Neuron (in vitro differentiated cells): Measurements from ENCODE around the gene OS9.
"Not testable (repeated sequence)": the region's sequence is repeated elsewhere in the genome, so short reads cannot be mapped to it uniquely, and the experiment has no call there.

Experiments
- H2AFZ ChIP-seq: one replicate; pipeline ENCODE4 v1.6.1; 2013; ENCODE audit warnings: low read depth, mild to moderate bottlenecking, inconsistent platforms, low read length, moderate library complexity
- H3K27me3 ChIP-seq: one replicate; pipeline ENCODE4 v1.6.1; 2013; ENCODE audit warnings: low read length; ENCODE audit not compliant: insufficient read depth
- H3K36me3 ChIP-seq: one replicate; pipeline ENCODE4 v1.6.1; 2013; ENCODE audit warnings: low read length; ENCODE audit not compliant: insufficient read depth
- H3K4me1 ChIP-seq: one replicate; pipeline ENCODE4 v1.6.1; 2013; ENCODE audit warnings: low read length; ENCODE audit not compliant: insufficient read depth
- H3K4me3 ChIP-seq: 2 replicates; pipeline ENCODE4 v1.5.1; 2013; ENCODE audit warnings: mild to moderate bottlenecking, low read length, moderate library complexity
- H3K9me3 ChIP-seq: one replicate; pipeline ENCODE4 v1.6.1; 2013; ENCODE audit warnings: low read length

The OS9 gene

DNA sequence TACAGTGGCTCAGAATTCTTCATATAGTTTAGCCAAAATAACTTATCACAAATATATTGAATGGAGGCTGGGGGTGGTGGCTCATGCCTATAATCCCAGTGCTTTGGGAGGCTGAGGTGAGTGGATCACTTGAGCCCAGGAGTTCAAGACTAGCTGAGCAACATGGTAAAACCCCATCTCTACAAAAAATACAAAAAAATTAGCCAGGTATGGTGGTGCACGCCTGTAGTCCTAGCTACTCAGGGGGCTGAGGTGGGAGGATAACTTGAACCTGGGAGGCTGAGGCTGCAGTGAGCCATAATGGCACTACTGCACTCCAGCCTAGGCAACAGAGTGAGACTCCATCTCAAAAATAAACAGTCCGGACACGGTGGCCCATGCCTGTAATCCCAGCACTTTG, 22.1 kb upstream of the OS9 start:
- not testable (repeated sequence) for H3K4me1 ChIP-seq, H3K36me3 ChIP-seq, H2AFZ ChIP-seq, H3K9me3 ChIP-seq, H3K4me3 ChIP-seq, H3K27me3 ChIP-seq

GRCh38 chr12:57672801-57673200, 21.1 kb upstream of the OS9 start:
- H3K9me3 ChIP-seq: peaks cover 4% of the 10 kb centered on the region

DNA sequence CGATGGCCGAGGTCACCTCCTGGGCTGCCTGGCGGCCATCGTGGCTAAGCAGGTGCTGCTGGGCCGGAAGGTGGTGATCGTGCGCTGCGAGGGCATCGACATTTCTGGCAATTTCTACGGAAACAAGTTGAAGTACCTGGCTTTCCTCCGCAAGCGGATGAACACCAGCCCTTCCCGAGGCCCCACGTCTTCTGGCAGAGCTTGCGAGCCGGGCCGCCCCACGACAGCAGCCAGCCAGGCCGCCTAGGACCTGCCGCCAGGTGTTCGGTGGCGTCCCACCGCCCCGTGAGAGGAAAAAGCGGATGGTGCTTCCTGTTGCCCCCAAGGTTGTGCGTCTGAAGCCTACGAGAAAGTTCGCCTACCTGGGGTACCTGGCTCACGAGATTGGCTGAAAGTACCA, 19.2 kb upstream of the OS9 start:
- Histone ChIP-seq H3K9me3 (peaks cover 4% of the 10 kb centered on the region), H3K4me3 (no peak overlapping the region), H3K36me3 (no peaks in the 10 kb centered on the region), H2AFZ (no peak overlapping the region), H3K4me1 (no peaks in the 10 kb centered on the region), H3K27me3 (no peaks in the 10 kb centered on the region)

More at GRCh38 chr12:57672801-57673200, 21.1 kb upstream of the OS9 start:
- H3K36me3 ChIP-seq: no peaks in the 10 kb centered on the region
- no peak overlapping the region for H2AFZ ChIP-seq
- no peaks in the 10 kb centered on the region for H3K27me3 ChIP-seq
- H3K4me3 ChIP-seq: no peak overlapping the region
- H3K4me1 ChIP-seq: no peaks in the 10 kb centered on the region

GRCh38 chr12:57677947-57678346, 16.0 kb upstream of the OS9 start:
- not testable (repeated sequence) for H3K4me3 ChIP-seq, H3K4me1 ChIP-seq, H3K9me3 ChIP-seq, H2AFZ ChIP-seq, H3K36me3 ChIP-seq, H3K27me3 ChIP-seq

GRCh38 chr12:57679697-57680096, 14.2 kb upstream of the OS9 start:
- no peaks in the 10 kb centered on the region for H3K4me1 ChIP-seq
- no peaks in the 10 kb centered on the region for H3K36me3 ChIP-seq
- no peaks in the 10 kb centered on the region for H3K27me3 ChIP-seq
- H2AFZ ChIP-seq: no peak overlapping the region
- peaks cover 2% of the 10 kb centered on the region for H3K9me3 ChIP-seq
- H3K4me3 ChIP-seq: no peak overlapping the region

- Histone ChIP-seq H3K9me3 (no peaks in the 10 kb centered on the region), H3K27me3 (no peaks in the 10 kb centered on the region), H2AFZ (no peak overlapping the region), H3K36me3 (no peaks in the 10 kb centered on the region), H3K4me1 (peaks cover 1% of the 10 kb centered on the region), H3K4me3 (no peak overlapping the region)
Observed at GRCh38 chr12:57687862-57688261, 6.1 kb upstream of the OS9 start.

GRCh38 chr12:57688931-57689330, 5.0 kb upstream of the OS9 start:
- Histone ChIP-seq H3K4me3 (no peak overlapping the region), H3K4me1 (peaks cover 1% of the 10 kb centered on the region), H3K27me3 (no peaks in the 10 kb centered on the region), H3K9me3 (no peaks in the 10 kb centered on the region), H2AFZ (no peak overlapping the region), H3K36me3 (no peaks in the 10 kb centered on the region)

GRCh38 chr12:57692500-57692899, 1.4 kb upstream of the OS9 start:
- H3K27me3 ChIP-seq: no peaks in the 10 kb centered on the region
- H3K36me3 ChIP-seq: peaks cover 18% of the 10 kb centered on the region
- H3K9me3 ChIP-seq: no peaks in the 10 kb centered on the region

DNA sequence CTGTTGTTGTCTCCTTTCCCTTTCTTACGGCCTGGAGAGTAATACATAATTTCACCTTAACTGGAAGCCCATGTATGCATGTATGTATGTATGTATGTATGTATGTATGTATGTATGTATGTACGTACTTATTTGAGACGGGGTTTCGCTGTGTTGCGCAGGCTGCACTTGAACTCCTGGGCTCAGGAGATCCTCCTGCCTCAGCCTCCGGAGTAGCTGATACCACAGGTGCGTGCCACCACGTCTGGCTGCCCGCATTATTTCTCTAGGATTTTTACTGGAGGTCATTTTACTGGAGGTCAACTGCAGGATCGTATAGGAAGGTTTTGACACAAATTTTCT, 644 bp upstream of the OS9 start:
- Histone ChIP-seq H3K4me3 (peak overlapping the region; percentile 24), H3K4me1 (peaks cover 6% of the 10 kb centered on the region), H3K27me3 (no peaks in the 10 kb centered on the region)

More at GRCh38 chr12:57692500-57692899, 1.4 kb upstream of the OS9 start:
- Histone ChIP-seq H2AFZ (no peak overlapping the region), H3K4me3 (no peak overlapping the region), H3K4me1 (peaks cover 6% of the 10 kb centered on the region)

GRCh38 chr12:57694459-57695019, 607 bp downstream of the OS9 start:
- peaks cover 33% of the 10 kb centered on the region for H3K36me3 ChIP-seq
- no peaks in the 10 kb centered on the region for H3K9me3 ChIP-seq
- peaks cover 6% of the 10 kb centered on the region for H3K4me1 ChIP-seq
- no peaks in the 10 kb centered on the region for H3K27me3 ChIP-seq
- peak overlapping the region; percentile 56 for H3K4me3 ChIP-seq
- H2AFZ ChIP-seq: peak overlapping the region; percentile 12

More for the DNA sequence above, 644 bp upstream of the OS9 start:
- peaks cover 26% of the 10 kb centered on the region for H3K36me3 ChIP-seq
- H3K9me3 ChIP-seq: no peaks in the 10 kb centered on the region
- H2AFZ ChIP-seq: peak overlapping the region; percentile 48

DNA sequence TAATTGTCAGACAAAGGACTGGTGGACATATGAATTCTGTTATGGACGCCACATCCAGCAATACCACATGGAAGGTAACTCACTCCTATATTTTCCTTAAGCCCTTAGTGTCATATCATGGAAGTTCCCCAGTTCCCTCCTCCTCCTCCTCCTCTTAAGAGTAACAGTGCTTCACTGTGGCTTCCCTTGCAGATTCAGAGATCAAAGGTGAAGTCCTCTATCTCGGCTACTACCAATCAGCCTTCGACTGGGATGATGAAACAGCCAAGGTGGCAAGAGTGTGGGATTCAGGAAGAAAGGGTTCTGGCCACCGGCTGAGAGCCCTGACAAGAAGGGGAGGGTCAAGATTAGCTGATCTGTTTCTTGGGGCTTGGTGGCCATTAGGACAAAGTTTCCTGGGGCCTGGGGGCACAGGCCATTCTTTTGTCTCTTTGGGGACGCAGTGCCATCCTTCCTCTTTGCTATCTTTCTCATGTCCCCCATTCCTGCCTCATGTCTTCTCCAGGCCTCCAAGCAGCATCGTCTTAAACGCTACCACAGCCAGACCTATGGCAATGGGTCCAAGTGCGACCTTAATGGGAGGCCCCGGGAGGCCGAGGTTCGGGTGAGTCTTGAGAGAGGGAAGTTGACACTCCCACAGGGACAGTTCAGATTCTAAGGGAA, 2.0 kb downstream of the OS9 start:
- no peak overlapping the region for H2AFZ ChIP-seq
- peaks cover 6% of the 10 kb centered on the region for H3K4me1 ChIP-seq
- peaks cover 37% of the 10 kb centered on the region for H3K36me3 ChIP-seq
- no peaks in the 10 kb centered on the region for H3K9me3 ChIP-seq
- no peaks in the 10 kb centered on the region for H3K27me3 ChIP-seq
- no peak overlapping the region for H3K4me3 ChIP-seq

GRCh38 chr12:57697076-57697475, 3.1 kb downstream of the OS9 start:
- no peak overlapping the region for H2AFZ ChIP-seq
- no peak overlapping the region for H3K4me3 ChIP-seq
- no peaks in the 10 kb centered on the region for H3K27me3 ChIP-seq
- no peaks in the 10 kb centered on the region for H3K9me3 ChIP-seq
- H3K4me1 ChIP-seq: peaks cover 6% of the 10 kb centered on the region
- H3K36me3 ChIP-seq: peaks cover 41% of the 10 kb centered on the region

DNA sequence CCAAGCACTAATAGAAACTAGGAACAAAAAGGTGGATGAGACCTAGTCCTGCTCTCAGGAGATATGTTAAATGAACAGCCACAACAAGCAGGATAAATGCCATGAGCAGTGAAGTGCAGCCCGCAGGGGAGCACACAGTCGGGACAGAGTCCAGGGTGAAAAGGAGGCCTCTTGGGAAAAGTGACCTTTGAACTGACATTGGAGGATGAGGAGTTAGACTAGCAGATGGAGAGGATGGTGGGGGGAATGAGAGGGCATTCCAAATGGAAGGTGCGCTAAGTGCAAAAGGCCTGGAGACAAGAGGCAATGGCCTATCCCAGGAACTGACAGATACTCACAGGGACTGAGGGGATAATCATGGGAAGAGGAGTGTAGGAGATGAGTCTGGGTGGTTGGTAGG, 4.5 kb downstream of the OS9 start:
- H2AFZ ChIP-seq: no peak overlapping the region
- peaks cover 51% of the 10 kb centered on the region for H3K36me3 ChIP-seq
- peaks cover 6% of the 10 kb centered on the region for H3K4me1 ChIP-seq
- H3K4me3 ChIP-seq: no peak overlapping the region
- H3K27me3 ChIP-seq: no peaks in the 10 kb centered on the region
- peaks cover 5% of the 10 kb centered on the region for H3K9me3 ChIP-seq

DNA sequence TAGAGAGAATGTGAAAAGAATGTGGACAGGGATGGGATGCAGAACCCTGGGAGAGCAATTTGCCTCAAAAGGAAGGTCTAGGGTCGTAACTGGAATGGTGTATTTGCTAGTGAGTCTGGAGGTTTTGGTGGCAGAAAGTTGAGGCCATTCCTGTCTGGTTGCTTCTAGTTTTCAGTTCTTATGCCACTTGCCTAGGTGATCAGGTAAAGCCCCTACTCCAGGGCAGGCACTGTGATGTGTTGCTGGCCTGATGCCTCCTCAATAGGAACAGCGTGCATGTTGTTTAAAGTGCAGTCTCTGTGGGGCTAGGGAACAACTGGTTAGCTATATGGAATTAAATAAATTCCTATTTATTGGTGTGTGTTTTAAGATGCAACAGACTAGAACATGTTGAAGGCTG, 6.4 kb downstream of the OS9 start:
- no peak overlapping the region for H2AFZ ChIP-seq
- peaks cover 59% of the 10 kb centered on the region for H3K36me3 ChIP-seq
- H3K4me3 ChIP-seq: no peak overlapping the region
- peaks cover 13% of the 10 kb centered on the region for H3K9me3 ChIP-seq
- H3K27me3 ChIP-seq: no peaks in the 10 kb centered on the region
- no peaks in the 10 kb centered on the region for H3K4me1 ChIP-seq
